NK-92 (cell line): ENCODE measurements around the gene SYNE1.
"Not testable (repeated sequence)": the region's sequence is repeated elsewhere in the genome, so short reads cannot be mapped to it uniquely, and the experiment has no call there.

ENCODE experiments used
- DNase-seq: peaks from one replicate; lab custom pipeline; 2025; ENCODE audit not compliant: unreplicated experiment; lab: John Stamatoyannopoulos, UW

Gene SYNE1

GRCh38 chr6:152160346-152160745 lies 476.8 kb downstream of the SYNE1 start:
- no peak for DNase-seq

GRCh38 chr6:152155792-152156191 lies 481.4 kb downstream of the SYNE1 start:
- no peak for DNase-seq

- DNase-seq, result no peak
Measured at GRCh38 chr6:152154559-152155356, 482.4 kb downstream of the SYNE1 start.

- no peak for DNase-seq
Measured at GRCh38 chr6:152151920-152152319, 485.2 kb downstream of the SYNE1 start.

- DNase-seq, result no peak
Measured at GRCh38 chr6:152150196-152150595, 487.0 kb downstream of the SYNE1 start.

- DNase-seq, result no peak
Measured at GRCh38 chr6:152148412-152148811, 488.8 kb downstream of the SYNE1 start.

- no peak for DNase-seq
Measured at GRCh38 chr6:152147269-152147668, 489.9 kb downstream of the SYNE1 start.

- no peak for DNase-seq
Measured at GRCh38 chr6:152146385-152146784, 490.8 kb downstream of the SYNE1 start.

GRCh38 chr6:152143359-152143758 lies 493.8 kb downstream of the SYNE1 start:
- no peak for DNase-seq

GRCh38 chr6:152142105-152142504 lies 495.1 kb downstream of the SYNE1 start:
- DNase-seq, result no peak

GRCh38 chr6:152138344-152138743 lies 498.8 kb downstream of the SYNE1 start:
- DNase-seq, result not testable (repeated sequence)

- no peak for DNase-seq
Measured at GRCh38 chr6:152136449-152136825, 500.7 kb downstream of the SYNE1 start.

- no peak for DNase-seq
Measured at GRCh38 chr6:152135755-152136448, 501.3 kb downstream of the SYNE1 start.

GRCh38 chr6:152130441-152130840 lies 506.7 kb downstream of the SYNE1 start:
- DNase-seq, result no peak

- DNase-seq, result no peak
Measured at GRCh38 chr6:152129691-152130151, 507.4 kb downstream of the SYNE1 start.

GRCh38 chr6:152127432-152128165 lies 509.6 kb downstream of the SYNE1 start:
- no peak for DNase-seq

GRCh38 chr6:152124429-152125074 lies 512.6 kb downstream of the SYNE1 start:
- DNase-seq, result no peak

- no peak for DNase-seq
Measured at GRCh38 chr6:152123076-152123475, 514.1 kb downstream of the SYNE1 start.

- no peak for DNase-seq
Measured at GRCh38 chr6:152122434-152122833, 514.7 kb downstream of the SYNE1 start.

- no peak for DNase-seq
Measured at GRCh38 chr6:152121910-152122309, 515.3 kb downstream of the SYNE1 start.

- no peak for DNase-seq
Measured at GRCh38 chr6:152119831-152120230, 517.3 kb downstream of the SYNE1 start.
